AG09309 (cell line): ENCODE results near the gene LRCOL1.

Experiments
- DNase-seq: peaks from one replicate; pipeline ENCODE4 v3.0.0-alpha.2; 2010; ENCODE audit warnings: low read depth
- H3K4me3 ChIP-seq: 2 replicates; pipeline ENCODE4 v1.5.1; 2011; ENCODE audit warnings: mild to moderate bottlenecking, low read depth, low read length, moderate library complexity; ENCODE audit not compliant: control insufficient read depth
- CTCF ChIP-seq: IDR thresholded peaks from 2 replicates; pipeline ENCODE4 v1.5.1; 2011; ENCODE audit warnings: mild to moderate bottlenecking, low read depth, low read length, inconsistent platforms; ENCODE audit not compliant: insufficient read depth, control insufficient read depth; ENCODE audit errors: missing control alignments

Gene LRCOL1

GRCh38 chr12:132576701-132577100 is 33.7 kb downstream of the LRCOL1 start:
- no peak for TF ChIP-seq CTCF
- no peak for DNase-seq

GRCh38 chr12:132575661-132576060 is 34.7 kb downstream of the LRCOL1 start:
- DNase-seq, result no peak
- TF ChIP-seq CTCF, result no peak
- no peak overlapping the region for H3K4me3 ChIP-seq

More at GRCh38 chr12:132576701-132577100, 33.7 kb downstream of the LRCOL1 start:
- H3K4me3 ChIP-seq, result no peak overlapping the region

- no peak for TF ChIP-seq CTCF
- DNase-seq, result no peak
- H3K4me3 ChIP-seq, result no peak overlapping the region
Observed at GRCh38 chr12:132574271-132574996, 35.9 kb downstream of the LRCOL1 start.

GRCh38 chr12:132572801-132573760 is 37.3 kb downstream of the LRCOL1 start:
- no peak for DNase-seq
- TF ChIP-seq CTCF, result no peak
- no peak overlapping the region for H3K4me3 ChIP-seq

- no peak for DNase-seq
- no peak overlapping the region for H3K4me3 ChIP-seq
- TF ChIP-seq CTCF, result no peak
Observed at GRCh38 chr12:132572106-132572505, 38.3 kb downstream of the LRCOL1 start.

GRCh38 chr12:132571598-132571997 is 38.8 kb downstream of the LRCOL1 start:
- no peak overlapping the region for H3K4me3 ChIP-seq
- no peak for DNase-seq
- no peak for TF ChIP-seq CTCF
